WERI-Rb-1 (cell line): ENCODE data around the gene TRPM3.

Experiments
- DNase-seq: peaks from one replicate; pipeline ENCODE4 v3.0.0-alpha.2; 2020
- H3K27ac ChIP-seq: fragments of 250-450 bp; sonication (Bioruptor Pico); 2 replicates; pipeline ENCODE4 v1.5.1; 2020; ENCODE audit warnings: mild to moderate bottlenecking, moderate library complexity
- H3K27me3 ChIP-seq: fragments of 250-450 bp; sonication (Bioruptor Pico); 2 replicates; pipeline ENCODE4 v1.5.1; 2021; ENCODE audit warnings: mild to moderate bottlenecking, low read depth, moderate library complexity; ENCODE audit not compliant: insufficient read depth, severe bottlenecking
- H3K36me3 ChIP-seq: fragments of 250-450 bp; sonication (Bioruptor Pico); 2 replicates; pipeline ENCODE4 v1.5.1; 2020; ENCODE audit warnings: mild to moderate bottlenecking, moderate library complexity
- H3K4me3 ChIP-seq: 2 replicates; pipeline ENCODE4 v1.5.1; 2011; ENCODE audit warnings: low read depth, mild to moderate bottlenecking, control low read depth, low read length
- H3K9me3 ChIP-seq: fragments of 250-450 bp; sonication (Bioruptor Pico); 2 replicates; pipeline ENCODE4 v1.5.1; 2021; ENCODE audit warnings: mild to moderate bottlenecking, moderate library complexity; ENCODE audit not compliant: severe bottlenecking
- CTCF ChIP-seq: IDR thresholded peaks from 2 replicates; pipeline ENCODE4 v1.5.1; 2011; ENCODE audit warnings: low read depth, mild to moderate bottlenecking, control low read depth, inconsistent platforms, low read length

TRPM3 gene

GRCh38 chr9:70537084-70537483, 584.3 kb downstream of the TRPM3 start:
- Histone ChIP-seq H3K27me3 (no peaks in the 10 kb centered on the region), H3K9me3 (peaks cover 2% of the 10 kb centered on the region), H3K4me3 (no peak overlapping the region), H3K36me3 (no peaks in the 10 kb centered on the region), H3K27ac (no peak overlapping the region)
- no peak for TF ChIP-seq CTCF
- no peak for DNase-seq

GRCh38 chr9:70535546-70536323, 585.7 kb downstream of the TRPM3 start:
- Histone ChIP-seq H3K27me3 (no peaks in the 10 kb centered on the region), H3K4me3 (no peak overlapping the region), H3K27ac (no peak overlapping the region; the same call in 1 of the 2 replicates), H3K9me3 (peaks cover 2% of the 10 kb centered on the region), H3K36me3 (no peaks in the 10 kb centered on the region)
- no peak for TF ChIP-seq CTCF
- DNase-seq, result peak; percentile 42

- H3K9me3 ChIP-seq, result peaks cover 2% of the 10 kb centered on the region
- no peaks in the 10 kb centered on the region for H3K36me3 ChIP-seq
- no peak overlapping the region for H3K27ac ChIP-seq
- no peak for TF ChIP-seq CTCF
- DNase-seq, result no peak
- H3K27me3 ChIP-seq, result no peaks in the 10 kb centered on the region
- no peak overlapping the region for H3K4me3 ChIP-seq
Measured at GRCh38 chr9:70534471-70534870, 587.0 kb downstream of the TRPM3 start.

- Histone ChIP-seq H3K36me3 (no peaks in the 10 kb centered on the region), H3K4me3 (no peak overlapping the region), H3K27ac (no peak overlapping the region), H3K9me3 (peaks cover 2% of the 10 kb centered on the region), H3K27me3 (no peaks in the 10 kb centered on the region)
- DNase-seq, result no peak
- no peak for TF ChIP-seq CTCF
Measured at GRCh38 chr9:70534061-70534460, 587.4 kb downstream of the TRPM3 start.

GRCh38 chr9:70533492-70533891, 587.9 kb downstream of the TRPM3 start:
- no peak overlapping the region for H3K4me3 ChIP-seq
- no peak for TF ChIP-seq CTCF
- no peaks in the 10 kb centered on the region for H3K27me3 ChIP-seq
- peaks cover 2% of the 10 kb centered on the region for H3K9me3 ChIP-seq
- no peaks in the 10 kb centered on the region for H3K36me3 ChIP-seq
- no peak for DNase-seq
- no peak overlapping the region for H3K27ac ChIP-seq

GRCh38 chr9:70532716-70533115, 588.7 kb downstream of the TRPM3 start:
- Histone ChIP-seq H3K27me3 (no peaks in the 10 kb centered on the region), H3K9me3 (peaks cover 2% of the 10 kb centered on the region), H3K4me3 (no peak overlapping the region), H3K36me3 (no peaks in the 10 kb centered on the region), H3K27ac (no peak overlapping the region)
- no peak for DNase-seq
- TF ChIP-seq CTCF, result no peak
